ENCODE measurements around the gene RXFP2.
A peak's percentile ranks its signal among the peaks of the same experiment; 100 is the strongest.

The RXFP2 gene

DNA sequence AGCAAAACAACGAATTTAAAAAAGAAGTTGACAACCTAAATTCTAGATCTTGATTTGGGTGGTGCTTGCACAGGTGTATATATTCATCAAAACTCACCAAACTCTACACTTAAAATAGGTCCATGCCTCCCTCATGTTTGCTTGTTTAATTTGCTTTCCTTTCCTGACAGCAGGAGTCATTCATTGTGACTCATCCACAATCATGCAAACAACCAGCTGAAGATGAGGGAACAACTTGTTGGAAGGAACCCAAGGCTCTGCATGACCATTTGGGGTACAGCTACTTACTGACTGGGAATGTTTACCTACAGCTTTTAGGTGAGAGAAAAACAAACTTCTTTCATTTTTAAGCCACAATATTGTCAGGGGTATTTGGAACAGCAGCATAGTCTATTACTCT, 96.6 kb downstream of the RXFP2 start:
- DNase-seq, result no peak

- DNase-seq, result no peak
These were observed 103.7 kb downstream of the RXFP2 start for GRCh38 chr13:31843044-31843443.

GRCh38 chr13:31846182-31846938, 107.0 kb downstream of the RXFP2 start:
- DNase-seq, result peak; percentile 37

DNA sequence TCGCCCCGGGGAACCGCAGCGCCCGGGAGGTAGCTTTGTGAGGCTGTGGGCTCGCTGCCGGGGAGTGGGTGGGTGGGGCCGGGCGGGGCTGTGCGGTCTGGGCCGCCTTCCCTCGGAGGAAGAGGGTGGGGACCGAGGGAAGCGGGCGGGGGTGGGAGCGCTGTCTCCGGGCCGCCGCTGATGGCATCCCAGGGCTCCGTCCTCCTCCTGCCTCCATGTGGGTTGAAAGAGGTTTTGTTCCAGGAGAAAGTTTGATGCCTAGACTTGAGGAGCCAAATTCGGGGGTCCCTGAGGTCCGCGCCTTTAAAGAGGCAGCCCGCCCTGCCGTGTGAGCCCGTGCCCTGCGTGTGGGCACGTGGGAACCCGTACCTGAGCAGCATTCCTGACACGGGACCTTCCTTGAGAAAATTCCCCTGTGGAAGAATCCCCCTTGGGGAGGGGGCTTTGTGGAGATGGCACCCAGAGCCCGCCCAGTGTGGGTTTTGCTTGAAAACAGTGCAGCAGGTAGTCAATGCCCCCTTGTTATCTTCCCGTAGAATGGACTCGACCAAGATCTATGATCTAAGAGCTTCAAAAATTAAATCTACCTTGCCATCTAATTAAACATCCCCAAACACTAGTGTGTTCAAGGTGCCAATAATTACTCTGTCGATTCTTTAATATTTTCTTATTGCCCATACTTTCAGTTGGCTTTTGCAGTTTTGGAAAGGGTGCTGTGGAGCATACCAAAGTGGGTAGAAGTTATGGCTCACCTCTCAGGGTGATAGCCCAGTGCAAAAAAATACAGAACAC, 107.8 kb downstream of the RXFP2 start:
- DNase-seq, result no peak

DNA sequence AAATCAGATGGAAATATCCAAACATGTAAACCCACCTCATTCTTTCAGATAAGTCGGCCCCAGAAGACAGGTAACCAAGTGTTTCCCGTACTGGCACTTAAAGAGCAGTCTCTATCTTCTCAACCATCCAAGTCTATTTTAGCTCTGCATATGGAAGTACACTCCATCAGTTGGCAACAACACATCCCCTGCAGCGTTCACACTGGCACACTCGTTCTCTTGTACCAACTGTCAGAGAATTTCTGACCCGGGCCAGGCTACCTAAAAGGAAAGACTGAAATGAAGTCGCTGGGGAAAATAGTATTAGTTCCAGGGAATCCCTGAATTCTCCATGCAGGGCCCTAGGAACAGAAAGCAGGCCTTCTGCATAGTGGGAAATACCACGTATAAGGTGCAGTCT, 109.3 kb downstream of the RXFP2 start:
- no peak for DNase-seq

- no peak for DNase-seq
These were observed 109.9 kb downstream of the RXFP2 start for GRCh38 chr13:31849206-31849605.

DNA sequence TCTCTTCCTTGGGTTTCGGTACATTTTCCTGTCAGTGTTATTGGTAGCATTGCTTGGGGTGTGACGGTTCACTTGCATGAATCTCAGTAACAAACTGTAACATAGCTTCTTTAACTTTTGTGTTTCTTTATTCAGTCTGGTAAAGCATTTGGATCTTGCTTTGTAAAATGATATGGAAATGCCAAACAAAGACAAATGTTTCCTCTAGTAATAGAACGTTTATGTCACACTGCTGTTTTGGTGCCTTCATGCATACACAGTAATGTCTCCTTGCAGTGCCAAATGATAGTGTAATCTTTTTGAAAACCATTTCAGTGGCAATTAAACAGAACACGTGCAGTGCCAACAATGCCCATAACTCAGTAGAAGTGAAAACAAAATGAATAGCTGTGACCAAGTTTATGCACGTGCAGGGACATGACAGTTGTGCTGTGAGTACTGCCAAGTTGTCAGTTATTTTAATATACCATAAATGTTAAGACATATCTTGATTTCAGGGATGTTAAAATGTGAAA, 110.8 kb downstream of the RXFP2 start:
- no peak for DNase-seq

GRCh38 chr13:31851216-31851615, 111.9 kb downstream of the RXFP2 start:
- DNase-seq, result no peak

Measured in NCI-H1048 (cell line).